ENCODE results near the gene COMMD2. TPM values are rescaled to one million over a fixed set of nuclear protein-coding genes. Genes with fewer than 3 reads are reported as not detected.

COMMD2 gene
- 10 to 100 TPM; 23.6 to 41.4 (median 28.2) TPM for total RNA-seq

DNA sequence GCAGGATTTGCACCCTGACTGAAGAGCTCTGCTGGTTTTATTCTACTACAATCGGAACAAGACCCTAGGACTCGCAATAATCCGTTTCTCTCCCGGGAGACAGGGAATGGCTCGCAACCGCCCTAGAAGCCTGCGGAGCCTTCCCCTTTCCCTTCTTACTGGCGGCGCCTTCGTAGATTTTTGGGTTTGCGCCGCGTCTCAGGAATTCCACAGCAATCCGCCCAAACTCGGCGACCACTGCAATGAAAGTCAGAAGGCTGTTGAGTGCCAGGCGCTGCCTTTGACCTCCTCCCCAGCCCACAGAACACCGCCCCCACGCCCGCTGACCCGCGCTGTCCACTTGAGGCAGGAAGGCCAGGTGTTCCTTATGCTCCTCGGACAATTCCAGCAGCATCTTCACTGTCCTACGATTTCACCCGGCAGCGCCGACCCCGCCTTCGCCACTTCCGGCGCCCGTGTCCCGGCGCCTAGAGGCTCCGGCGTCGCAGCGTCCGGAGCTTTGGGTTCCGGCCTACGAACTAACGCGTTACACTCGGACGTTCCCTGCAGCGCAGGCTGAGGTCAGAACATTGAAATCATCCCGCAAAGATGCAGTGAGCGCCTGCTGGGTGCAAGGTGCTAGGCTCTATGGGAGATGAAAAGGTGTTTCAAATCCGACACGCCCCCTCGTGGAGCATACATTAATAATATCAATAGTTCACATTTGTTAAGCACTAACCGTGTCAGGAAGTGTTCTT lies at the start of gene COMMD2:
Gene COMMD2 (minus strand): TSS at position 439 of the 737 bp plus-strand sequence. CDS start 45 bp downstream, at position 394.
- TF ChIP-seq, protein P1, sequence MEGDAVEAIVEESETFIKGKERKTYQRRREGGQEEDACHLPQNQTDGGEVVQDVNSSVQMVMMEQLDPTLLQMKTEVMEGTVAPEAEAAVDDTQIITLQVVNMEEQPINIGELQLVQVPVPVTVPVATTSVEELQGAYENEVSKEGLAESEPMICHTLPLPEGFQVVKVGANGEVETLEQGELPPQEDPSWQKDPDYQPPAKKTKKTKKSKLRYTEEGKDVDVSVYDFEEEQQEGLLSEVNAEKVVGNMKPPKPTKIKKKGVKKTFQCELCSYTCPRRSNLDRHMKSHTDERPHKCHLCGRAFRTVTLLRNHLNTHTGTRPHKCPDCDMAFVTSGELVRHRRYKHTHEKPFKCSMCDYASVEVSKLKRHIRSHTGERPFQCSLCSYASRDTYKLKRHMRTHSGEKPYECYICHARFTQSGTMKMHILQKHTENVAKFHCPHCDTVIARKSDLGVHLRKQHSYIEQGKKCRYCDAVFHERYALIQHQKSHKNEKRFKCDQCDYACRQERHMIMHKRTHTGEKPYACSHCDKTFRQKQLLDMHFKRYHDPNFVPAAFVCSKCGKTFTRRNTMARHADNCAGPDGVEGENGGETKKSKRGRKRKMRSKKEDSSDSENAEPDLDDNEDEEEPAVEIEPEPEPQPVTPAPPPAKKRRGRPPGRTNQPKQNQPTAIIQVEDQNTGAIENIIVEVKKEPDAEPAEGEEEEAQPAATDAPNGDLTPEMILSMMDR (IDR thresholded peaks at IDR 0.05; ENCODE audit: low read depth): no peak

DNA sequence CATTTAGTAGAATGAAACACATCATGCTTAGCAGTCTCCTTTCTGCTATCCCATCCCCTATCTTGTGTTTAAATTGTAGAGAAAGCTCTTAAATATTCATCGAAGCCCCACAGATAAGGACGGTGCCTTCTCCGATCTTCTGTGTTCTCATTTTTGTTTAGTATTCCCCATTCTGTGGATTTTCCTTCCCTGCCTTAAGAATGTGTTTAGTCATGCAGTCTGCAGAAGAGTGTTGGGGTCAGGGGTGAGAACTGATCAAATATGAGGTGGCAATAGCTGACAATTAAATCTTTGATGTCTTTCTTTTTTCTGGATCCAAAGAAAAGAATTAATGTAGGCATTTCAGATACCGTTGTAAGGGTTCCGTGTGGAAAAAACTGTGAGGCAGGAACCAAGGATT lies 49.4 kb upstream of the COMMD2 start:
- TF ChIP-seq, protein P1 (IDR thresholded peaks at IDR 0.05; ENCODE audit: low read depth): no peak

DNA sequence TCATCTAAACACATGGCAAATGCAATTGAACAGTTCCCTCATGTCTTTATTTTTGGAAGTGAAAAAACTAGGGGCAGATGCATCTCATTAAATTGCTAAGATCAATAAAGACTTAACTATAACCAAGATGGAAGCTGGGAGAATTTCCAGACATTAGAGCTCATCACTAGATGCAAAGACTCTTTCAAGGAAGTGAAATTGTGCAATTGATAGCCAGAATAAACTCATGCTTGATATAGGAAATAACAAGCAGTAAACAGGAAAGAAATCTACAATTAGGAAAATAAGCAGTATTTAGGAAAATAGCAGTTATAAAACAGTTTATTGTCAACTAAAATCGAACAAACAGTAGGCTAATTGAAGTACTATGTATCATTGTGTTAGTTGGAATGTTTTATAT lies 48.9 kb upstream of the COMMD2 start:
- TF ChIP-seq, protein P1 (IDR thresholded peaks at IDR 0.05; ENCODE audit: low read depth): no peak

DNA sequence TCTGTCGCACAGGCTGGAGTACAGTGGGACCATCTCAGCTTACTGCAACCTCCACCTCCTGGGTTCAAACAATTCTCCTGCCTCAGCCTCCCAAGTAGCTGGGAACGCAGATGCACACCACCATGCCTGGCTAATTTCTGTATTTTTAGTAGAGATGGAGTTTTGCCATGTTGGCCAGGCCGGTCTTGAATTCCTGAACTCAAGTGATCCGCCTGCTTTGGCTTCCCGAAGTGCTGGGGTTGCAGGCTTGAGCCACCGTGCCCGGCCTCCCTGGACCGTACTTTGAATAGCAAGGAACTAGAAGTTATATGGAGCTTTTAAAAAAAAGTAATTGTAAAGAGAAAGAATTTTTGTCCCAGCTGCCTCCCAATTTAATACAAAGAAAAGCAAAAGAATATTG lies 48.4 kb upstream of the COMMD2 start:
- TF ChIP-seq, protein P1 (IDR thresholded peaks at IDR 0.05; ENCODE audit: low read depth): no peak

DNA sequence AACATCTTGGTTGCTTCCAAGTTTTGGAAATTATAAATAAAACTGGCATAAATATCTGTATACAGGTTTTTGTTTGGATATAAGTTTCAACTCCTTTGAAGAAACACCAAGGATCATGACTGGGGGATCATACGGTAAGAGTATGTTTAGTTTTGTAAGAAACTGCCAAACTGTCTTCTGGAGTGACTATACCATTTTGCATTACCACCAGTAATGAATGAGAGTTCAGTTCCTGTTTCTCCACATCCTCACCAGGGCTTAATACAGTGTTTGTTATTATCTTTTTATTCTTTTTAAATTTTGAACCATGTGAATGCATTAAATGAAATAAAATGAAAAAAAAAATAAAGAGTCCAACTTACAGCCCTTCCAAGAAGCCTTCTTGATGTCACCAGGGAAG lies 43.7 kb upstream of the COMMD2 start:
- TF ChIP-seq, protein P1 (IDR thresholded peaks at IDR 0.05; ENCODE audit: low read depth): no peak

DNA sequence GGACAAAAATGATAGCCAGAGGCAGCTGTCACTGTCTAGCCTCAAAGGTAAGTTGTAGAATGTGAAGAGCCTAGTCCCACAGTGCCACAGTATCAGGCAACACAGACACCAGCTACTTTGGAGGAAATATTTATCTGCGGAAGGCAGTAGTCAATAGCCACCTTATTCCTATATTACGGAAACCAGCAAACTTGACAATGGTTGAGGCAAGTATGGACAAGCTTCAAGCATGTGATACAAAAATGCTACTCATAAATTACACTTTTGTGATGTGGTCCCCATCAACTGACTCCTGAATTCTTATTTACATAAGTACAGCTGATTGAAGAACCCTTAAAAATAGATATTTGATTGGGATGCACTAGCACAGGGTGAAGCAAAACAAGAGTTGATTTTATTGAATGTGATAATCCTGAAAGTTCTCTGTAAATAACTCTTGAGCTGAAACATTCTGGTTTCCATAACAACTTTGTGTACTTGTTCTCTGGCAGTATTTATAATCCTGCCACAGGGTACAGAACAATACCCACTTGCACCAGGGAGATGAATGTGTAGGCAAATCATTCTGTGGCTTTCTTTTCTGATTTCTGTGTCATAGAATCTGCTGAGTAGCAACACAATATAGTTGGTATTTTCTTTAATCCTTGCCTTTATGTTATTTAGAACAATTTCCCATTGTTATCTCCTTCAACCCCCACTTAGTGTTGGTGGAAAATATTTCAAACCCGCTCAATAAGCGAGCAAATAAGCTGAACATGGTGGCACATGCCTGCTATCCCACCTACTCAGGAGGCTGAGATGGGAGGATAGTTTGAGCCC lies 40.4 kb upstream of the COMMD2 start, which contains the start of gene ANKUB1:
Gene ANKUB1 (minus strand): TSS at position 103 of the 819 bp plus-strand sequence. CDS start 188 bp downstream, outside the sequence.
- TF ChIP-seq, protein P1 (IDR thresholded peaks at IDR 0.05; ENCODE audit: low read depth): no peak

DNA sequence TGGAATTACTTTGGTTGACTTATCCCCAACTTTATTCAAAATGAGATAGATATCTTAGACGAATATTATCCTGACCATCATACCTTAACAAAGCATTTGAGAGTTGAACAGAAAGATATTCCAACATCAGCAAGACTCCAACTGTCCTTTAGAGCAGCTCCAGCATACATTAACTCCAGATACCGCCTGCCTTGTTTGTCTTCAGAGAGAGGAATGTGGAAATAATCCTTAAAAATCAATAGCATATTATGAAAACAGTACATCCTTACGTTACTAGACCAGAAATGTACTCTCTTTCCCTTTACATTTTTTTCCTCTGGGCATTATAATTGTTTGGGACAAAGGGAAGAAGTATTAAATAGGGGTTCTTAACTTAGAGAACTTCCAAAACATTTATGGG lies 38.4 kb upstream of the COMMD2 start:
- TF ChIP-seq, protein P1 (IDR thresholded peaks at IDR 0.05; ENCODE audit: low read depth): no peak
